HG02885 (cell line): Measurements from ENCODE around the gene LCE2B.
"Not testable (repeated sequence)": the region's sequence is repeated elsewhere in the genome, so short reads cannot be mapped to it uniquely, and the experiment has no call there.

Source experiments
- ATAC-seq: cut with Tn5 transposase; IDR thresholded peaks from one replicate; pipeline ENCODE4 v1.9.1; 2021; ENCODE audit warnings: mild to moderate bottlenecking; ENCODE audit not compliant: unreplicated experiment, poor library complexity

The LCE2B gene, protein sequence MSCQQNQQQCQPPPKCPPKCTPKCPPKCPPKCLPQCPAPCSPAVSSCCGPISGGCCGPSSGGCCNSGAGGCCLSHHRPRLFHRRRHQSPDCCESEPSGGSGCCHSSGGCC

DNA sequence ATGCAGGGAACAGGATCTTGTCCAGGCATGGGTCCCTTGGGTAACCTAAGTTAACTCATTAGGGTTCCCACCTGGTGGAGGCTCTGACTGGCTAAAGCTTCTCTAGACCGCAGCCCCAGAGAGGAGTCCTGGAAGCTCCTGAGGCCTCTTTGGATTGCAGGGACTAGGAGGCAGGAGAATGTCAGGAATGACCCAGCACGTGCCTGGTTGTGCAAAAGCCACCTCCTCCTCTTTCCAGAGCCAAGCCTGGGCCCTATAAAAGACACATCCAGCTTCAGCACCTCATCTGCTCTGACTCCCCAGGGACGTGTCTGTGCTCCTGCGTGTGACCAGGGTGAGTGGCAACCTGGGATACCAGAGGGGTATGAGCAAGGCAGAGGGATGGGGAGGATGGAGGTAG lies at the start of gene LCE2B:
Gene LCE2B, plus strand, starts transcription at position 301 of the 400 bp plus-strand sequence. CDS start 721 bp downstream, outside the sequence.
- not testable (repeated sequence) for ATAC-seq

DNA sequence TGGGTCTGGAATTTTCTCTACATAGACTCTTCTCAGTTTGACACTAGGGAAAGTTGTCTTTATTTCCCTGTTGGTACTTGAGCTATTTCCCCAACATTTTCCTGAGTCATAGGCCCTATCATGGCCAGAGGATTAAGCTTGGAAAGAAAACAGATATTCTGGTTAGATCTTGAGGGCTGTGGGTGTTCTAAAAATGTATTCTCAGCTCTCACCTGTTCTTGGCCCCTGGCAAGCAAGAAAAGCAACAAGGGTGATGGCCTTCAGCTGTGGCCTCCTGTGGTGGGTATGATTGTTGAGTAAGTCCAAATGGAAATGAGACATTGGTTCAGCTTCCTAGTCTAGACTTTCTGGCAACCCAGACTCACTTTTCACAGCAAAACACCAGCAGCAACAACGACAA lies 45.6 kb upstream of the LCE2B start:
- ATAC-seq: no peak

DNA sequence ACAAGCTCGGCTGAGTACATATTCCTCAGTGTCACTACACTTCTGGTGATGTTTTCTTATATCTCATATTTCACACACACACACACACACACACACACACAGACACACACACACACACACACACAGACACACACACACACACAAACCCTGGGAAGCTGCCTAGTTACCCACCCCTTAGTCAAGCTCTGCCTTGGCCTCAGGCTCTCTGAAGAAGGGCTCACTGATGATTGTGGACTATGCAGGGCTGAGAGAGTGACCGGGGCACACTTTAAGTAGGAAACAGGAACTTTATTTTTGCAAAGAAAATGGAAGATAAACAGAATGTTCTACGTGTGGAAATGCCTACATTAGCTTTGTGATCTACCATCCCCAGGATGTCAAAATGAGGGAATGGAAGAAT lies 42.0 kb upstream of the LCE2B start:
- no peak for ATAC-seq

DNA sequence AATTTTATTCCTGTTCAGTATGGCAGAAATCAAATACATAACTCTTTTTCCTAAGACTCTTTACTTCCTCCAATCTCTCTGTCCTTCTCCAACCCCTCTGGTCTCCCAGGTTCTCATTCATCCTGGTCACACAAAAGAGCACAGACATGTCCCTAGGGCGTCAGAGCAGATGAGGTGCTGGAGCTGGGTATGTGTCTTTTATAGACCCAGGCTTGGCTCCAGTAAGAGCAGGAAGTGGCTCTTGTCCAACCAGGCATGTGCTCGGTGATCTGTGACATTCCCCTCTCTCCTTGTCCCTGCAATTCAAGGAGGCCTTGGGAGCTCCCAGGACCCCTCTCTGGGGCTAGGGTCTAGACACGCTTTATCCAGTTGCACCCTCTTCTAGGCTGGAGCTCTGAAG lies 40.8 kb upstream of the LCE2B start:
- ATAC-seq: no peak

DNA sequence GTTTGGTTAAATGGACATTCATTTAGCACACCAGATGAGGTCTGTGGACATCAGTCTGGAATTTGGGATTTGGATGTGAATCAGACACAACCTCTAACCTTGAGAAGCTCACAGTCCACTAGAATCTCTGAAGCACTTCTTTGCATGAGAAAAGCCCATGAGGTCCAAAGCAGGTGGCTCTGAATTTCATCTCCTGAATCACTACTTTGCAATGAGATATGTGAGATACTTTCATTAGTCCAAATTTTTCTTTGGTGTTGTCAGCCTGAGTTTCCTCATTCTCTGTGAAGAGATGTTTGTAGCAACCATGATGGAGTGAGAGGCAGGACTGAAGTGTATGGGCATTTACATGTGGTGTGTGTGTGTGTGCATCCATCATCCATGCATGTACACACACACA lies 39.3 kb upstream of the LCE2B start:
- ATAC-seq: no peak

DNA sequence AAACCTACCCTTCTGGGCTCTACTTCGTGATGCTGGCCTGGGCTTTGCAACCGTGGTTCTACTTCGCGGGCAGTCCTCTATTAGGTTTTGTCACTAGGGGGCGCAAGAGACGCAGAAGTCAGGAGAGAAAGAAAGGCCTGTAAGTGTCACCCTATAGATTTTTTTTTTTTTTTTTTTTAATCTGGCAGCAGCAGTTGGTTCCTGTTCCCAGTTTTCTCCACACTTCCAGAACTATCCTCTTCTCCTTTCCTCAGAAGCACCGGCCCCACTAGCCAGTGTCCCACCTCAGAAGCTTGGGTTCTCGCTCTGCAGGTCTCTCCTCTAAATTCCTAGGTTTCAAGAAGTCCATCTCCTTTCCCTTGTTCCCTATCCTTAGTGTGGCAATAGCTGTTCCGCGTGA lies 31.8 kb upstream of the LCE2B start:
- ATAC-seq: peak; percentile 55

DNA sequence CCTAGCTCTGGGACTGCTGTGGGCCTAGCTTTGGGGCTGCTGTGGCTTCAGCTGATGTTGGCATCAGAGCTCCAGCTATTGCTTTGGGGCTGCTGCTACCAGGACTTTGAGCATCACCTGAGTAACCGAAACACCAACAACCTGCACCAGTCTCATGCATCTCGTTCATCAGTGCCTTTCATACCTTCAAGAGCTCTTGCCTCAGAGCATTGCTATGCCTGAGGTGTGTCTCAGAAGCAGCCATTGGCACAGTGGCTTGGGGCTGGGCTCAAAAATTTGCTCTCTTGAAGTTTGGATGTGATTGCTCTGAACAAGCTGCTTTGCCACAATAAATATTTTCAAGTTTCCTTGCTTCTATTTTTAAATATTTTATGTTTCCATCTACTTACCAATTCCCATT lies 29.5 kb upstream of the LCE2B start:
- ATAC-seq: no peak

DNA sequence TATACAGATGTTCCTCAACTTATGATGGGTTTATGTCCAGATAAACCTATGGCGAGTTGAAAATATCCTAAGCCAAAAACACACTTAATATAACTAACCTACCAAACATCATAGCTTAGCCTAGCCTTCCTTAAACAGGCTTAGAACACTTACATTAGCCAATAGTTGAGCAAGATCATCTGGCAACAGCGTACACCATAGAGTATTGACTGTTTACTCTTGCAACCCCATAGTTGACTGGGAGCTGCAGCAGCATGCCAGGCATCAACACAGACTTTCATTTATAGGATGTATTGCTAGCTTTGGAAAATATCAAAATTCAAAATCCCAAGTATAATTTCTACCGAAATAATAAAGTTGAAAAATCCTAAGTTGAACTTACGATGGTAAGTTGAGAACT lies 28.2 kb upstream of the LCE2B start:
- ATAC-seq: no peak

DNA sequence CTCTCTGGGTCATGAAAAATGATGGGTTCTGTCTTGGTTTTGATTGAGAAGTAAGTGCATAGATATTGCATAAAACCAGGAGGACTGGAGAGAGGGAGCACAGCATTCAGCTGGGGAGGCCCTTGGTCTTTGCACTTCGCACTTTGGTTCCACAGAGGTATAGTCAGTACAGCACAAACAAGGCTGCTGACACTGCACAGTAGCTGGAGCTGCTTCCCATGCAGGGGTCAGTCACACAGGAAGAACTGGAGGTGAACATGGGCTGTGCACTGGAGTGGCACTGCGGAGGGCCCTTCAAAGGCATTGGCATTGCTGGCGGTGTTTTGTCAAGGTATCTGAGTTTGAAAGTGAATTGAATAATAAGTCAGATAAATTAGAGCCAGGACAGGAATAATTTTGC lies 27.3 kb upstream of the LCE2B start:
- ATAC-seq: no peak

DNA sequence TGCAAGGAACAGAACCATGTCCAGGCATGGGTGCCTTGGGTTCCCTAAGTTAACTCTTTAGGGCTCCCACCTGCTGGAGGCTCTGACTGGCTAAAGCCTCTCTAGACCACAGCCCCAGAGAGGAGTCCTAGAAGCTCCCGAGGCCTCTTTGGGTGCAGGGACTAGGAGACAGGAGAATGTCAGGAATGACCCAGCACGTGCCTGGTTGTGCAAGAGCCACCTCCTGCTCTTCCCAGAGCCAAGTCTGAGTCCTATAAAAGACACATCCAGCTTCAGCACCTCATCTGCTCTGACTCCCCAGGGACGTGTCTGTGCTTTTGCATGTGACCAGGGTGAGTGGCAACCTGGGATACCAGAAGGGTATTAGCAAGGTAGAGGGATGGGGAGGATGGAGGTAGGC lies 22.8 kb upstream of the LCE2B start, which contains the start of gene LCE2D:
Gene LCE2D, plus strand, starts transcription at position 283 of the 400 bp plus-strand sequence. CDS start 726 bp downstream, outside the sequence.
- ATAC-seq: no peak

DNA sequence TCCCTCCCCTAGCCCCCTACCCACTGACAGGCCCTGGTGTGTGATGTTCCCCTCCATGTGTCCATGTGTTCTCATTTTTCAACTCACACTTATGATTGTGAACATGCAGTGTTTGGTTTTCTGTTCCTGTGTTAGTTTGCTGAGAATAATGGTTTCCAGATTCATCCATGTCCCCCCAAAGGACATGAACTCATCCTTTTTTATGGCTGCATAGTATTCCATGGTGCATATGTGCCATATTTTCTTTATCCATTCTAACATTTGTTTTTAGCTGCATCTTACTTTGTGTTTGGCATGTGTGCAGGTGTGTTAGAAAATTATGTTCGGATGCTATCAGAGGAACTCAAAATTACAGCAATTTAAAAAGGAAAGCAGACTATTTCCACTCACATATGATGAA lies 19.8 kb upstream of the LCE2B start:
- ATAC-seq: not testable (repeated sequence)

DNA sequence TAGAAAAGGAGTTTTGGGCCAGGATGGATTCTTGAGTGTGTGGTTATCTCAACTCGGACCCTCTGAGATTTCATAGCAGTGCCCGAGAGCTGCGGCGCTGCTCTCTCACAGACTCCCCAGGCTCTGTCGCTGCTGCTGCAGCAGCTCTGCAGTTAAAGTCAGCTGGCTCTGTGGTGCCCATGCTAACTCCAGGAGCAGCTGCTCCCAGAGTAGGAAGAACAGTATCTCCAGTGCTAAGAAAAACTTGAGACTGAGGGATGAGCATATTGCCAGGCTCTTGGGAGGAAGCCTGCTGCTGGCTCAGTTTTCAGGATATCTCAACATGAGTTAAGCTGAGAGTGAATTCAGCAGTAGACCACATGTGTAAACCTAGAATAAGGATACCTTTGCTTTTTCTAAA lies 18.3 kb upstream of the LCE2B start:
- no peak for ATAC-seq

DNA sequence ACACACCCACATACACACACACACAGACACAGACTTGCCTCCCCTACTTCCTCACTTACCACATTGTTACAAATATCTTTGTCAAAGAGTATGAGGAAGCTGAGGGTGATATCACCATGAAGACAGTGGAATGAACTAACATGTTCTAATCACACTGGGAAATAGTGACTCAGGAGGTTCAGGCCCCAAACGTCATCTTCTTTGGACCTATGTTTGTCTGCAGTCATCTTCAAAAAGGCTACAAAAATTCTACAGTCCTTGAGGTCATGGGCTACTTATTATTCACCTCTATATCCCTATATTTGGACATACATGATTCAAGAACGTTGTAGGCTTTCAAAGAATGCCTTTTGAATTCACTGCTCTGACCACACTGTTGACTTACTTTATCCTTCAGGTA lies 12.9 kb upstream of the LCE2B start:
- no peak for ATAC-seq

DNA sequence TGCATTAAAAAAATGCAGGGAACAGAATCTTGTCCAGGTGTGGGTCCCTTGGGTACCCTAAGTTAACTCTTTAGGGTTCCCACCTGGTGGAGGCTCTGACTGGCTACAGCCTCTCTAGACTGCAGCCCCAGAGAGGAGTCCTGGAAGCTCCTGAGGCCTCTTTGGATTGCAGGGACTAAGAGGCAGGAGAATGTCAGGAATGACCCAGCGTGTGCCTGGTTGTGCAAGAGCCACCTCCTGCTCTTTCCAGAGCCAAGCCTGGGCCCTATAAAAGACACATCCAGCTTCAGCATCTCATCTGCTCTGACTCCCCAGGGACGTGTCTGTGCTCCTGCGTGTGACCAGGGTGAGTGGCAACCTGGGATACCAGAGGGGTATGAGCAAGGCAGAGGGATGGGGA lies 10.9 kb upstream of the LCE2B start, which contains the start of gene LCE2C:
Gene LCE2C, plus strand, starts transcription at position 297 of the 400 bp plus-strand sequence. CDS start 737 bp downstream, outside the sequence.
- not testable (repeated sequence) for ATAC-seq

DNA sequence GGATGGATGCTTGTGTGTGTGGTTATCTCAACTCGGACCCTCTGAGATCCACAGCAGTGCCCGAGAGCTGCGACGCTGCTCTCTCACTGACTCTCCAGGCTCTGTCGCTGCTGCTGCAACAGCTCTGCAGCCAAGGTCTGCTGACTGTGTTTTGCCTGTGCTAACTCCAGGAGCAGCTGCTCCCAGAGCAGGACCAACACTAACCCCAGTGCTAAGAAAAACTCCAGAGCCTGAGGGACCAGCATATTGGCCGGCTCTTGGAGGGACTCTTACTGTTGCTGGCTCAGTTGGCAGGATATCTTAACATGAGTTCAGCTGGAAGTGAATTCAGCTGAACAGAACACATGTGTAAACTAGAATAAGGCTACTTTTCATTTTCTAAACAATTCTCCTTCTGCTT lies 6.5 kb upstream of the LCE2B start:
- no peak for ATAC-seq

DNA sequence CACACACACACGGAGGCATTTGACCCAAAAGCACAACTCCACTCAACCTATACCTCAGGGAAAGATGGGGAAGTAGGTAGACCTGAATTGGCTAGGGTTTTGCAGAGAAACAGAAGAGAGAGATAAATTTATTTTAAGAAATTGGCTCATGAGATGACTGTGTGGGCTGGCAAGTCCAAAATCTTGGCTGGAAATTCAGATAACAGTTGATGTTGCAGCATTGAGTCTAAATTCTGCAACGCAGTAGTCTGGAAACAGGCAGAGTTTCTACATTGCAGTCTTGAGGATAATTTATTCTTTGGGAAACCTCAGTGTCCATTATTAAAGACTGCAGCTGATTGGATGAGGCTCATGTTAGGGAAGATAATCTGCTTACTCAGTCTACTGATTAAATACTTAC lies 4.3 kb upstream of the LCE2B start:
- no peak for ATAC-seq

DNA sequence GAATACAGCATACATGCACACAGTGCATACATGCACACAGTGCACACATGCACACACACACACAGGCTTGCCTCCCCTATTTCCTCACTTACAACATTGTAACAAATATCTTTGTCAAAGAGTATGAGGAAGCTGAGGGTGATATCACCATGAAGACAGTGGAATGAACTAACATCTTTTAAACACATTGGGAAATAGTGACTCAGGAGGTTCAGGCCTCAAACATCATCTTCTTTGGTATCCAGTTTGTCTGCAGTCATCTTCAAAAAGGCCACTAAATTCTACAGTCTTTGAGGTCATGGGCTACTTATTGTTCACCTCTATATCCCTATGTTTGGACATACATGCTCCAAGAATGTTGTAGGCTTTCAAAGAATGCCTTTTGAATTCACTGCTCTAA lies 2.1 kb upstream of the LCE2B start:
- ATAC-seq: no peak

DNA sequence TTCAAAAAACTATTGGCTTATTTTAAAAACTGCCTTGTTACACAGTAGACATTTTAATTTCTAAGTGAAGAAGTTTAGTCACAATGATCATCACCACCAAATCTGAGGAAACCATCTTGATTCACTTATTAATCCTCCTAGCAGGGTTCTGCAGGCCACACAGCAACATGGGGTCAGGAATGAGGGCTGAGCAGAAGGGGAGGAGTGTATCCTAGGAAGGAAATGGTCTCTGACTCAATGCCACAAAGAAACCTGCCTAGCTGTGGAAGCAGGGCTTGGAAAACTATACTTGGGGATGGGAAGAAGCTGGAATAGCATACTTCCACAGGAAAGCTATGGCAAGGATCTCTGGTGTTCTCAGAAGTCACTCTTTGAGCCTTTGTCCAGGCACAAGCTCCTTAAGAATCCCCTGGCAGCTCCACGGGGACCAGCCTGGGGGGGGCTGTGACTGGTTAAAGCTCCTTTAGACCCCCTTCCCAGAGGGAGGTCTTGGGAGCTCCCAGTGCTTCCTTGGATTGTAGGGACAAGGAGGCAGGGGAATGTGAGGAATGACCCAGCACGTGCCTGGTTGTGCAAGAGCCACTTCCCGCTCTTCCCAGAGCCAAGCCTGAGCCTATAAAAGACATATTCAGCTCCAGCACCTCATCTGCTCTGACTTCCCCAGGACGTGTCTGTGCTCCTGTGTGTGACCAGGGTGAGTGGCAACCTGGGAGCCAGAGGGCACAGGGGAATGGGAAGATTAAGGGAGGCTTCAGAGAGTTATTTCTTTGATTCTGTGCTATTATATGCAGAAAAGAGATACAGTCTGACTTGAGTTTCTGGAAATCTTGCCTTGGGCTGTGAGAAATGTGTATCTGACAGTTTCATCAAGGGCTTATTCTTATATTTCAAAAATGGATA lies 12.0 kb downstream of the LCE2B start, which contains the start of gene LCE2A:
Gene LCE2A, plus strand, starts transcription at position 645 of the 900 bp plus-strand sequence. CDS start 557 bp downstream, outside the sequence.
- no peak for ATAC-seq

DNA sequence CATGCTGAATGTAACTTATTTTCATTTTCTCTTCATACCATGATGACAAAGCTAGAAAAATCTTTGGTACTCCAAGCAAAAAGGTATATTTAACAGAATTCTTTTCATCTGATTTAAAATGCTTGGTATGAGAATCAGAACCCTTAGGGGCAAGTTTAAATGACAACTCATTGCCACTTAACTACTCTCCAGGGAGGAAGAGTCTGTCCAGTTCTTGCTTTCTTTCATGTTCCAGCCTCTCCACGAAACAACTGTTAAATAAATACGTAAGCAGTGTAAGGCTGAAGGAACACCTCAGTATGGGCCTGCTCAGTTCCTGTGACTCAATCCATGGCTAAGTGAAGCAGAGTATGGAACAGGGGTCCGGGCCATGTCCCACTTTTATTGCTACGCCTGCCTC lies 13.8 kb downstream of the LCE2B start:
- ATAC-seq: no peak

DNA sequence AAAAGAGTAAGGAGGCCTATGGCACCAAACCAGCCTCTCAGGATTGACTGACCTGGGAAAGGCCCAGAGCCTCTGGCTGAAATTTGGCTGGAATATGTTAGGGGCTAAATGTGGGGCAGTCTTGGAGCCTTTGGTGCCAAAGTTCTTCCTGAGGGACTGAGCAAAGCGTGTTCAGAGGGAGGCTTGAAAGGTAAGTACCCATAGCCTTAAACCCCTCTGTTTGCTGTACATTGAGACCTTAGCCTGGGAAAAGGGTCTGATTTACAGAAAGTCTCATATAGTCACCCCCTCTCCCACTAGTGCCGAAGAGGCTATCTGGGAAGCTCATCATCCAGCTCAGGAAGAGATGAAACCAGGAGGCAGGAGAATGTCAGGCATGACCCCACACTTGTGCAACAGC lies 21.9 kb downstream of the LCE2B start, which contains the start of gene LCE4A:
Gene LCE4A, plus strand, starts transcription at position 301 of the 400 bp plus-strand sequence. CDS start 916 bp downstream, outside the sequence.
- no peak for ATAC-seq

DNA sequence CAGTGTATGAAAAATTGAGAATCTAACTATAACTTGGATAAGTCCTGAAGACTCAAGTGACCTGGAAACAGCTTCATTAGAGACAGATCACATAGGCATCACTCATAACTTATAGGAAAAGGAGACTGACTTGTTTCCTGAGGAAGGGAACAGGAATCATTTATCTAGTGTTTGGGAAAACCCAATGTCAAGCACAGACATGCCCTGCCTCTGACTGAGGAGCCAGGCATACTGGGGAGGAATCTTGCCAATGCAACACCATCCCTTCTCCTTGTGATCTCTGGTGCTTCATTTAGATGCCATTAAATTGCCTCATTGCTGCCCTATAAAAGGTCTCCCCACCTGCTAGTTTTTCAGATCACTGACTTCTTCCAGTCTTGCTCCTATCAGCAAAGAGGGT lies 32.3 kb downstream of the LCE2B start:
- ATAC-seq: no peak
